GM23338 (cell line): ENCODE results near the gene HPS4. TPM values are rescaled to one million over a fixed set of nuclear protein-coding genes. Genes with fewer than 3 reads are reported as not detected.

Experiments
- ATAC-seq: fragments of 200-7000 bp; cut with Tn5 transposase; 3 replicates; pipeline ENCODE4 v1.9.1; 2020
- DNase-seq: peaks from one replicate; pipeline ENCODE4 v3.0.0-alpha.2; 2015; ENCODE audit warnings: low spot score
- H2AFZ ChIP-seq: fragments of 200-600 bp; sonication (generic); 2 replicates; pipeline ENCODE4 v1.8.0; 2016; ENCODE audit warnings: antibody characterized with exemption, mild to moderate bottlenecking, moderate library complexity
- H3F3A ChIP-seq: fragments of 200-600 bp; sonication (generic); replicated peaks from 2 replicates; pipeline ENCODE4 v1.8.0; 2017; ENCODE audit warnings: antibody characterized with exemption, mixed run types, low read depth
- H3K27ac ChIP-seq: fragments of 200-600 bp; sonication (generic); 2 replicates; pipeline ENCODE4 v1.6.1; 2016; ENCODE audit warnings: low read depth
- H3K27me3 ChIP-seq: fragments of 200-600 bp; sonication (generic); 2 replicates; pipeline ENCODE4 v1.8.0; 2016; ENCODE audit warnings: mild to moderate bottlenecking, mixed run types, moderate library complexity; ENCODE audit not compliant: insufficient read depth
- H3K36me3 ChIP-seq: fragments of 200-600 bp; sonication (generic); 2 replicates; pipeline ENCODE4 v1.8.0; 2016; ENCODE audit warnings: mild to moderate bottlenecking; ENCODE audit not compliant: insufficient read depth
- H3K4me1 ChIP-seq: fragments of 200-600 bp; sonication (generic); 2 replicates; pipeline ENCODE4 v1.8.0; 2016; ENCODE audit warnings: mild to moderate bottlenecking, moderate library complexity; ENCODE audit not compliant: insufficient read depth
- H3K4me2 ChIP-seq: fragments of 200-600 bp; sonication (generic); 2 replicates; pipeline ENCODE4 v1.7.1; 2017; ENCODE audit warnings: mixed run types
- H3K4me3 ChIP-seq: fragments of 200-600 bp; sonication (generic); 2 replicates; pipeline ENCODE4 v1.6.1; 2016; ENCODE audit warnings: mixed run types
- H3K79me2 ChIP-seq: fragments of 200-600 bp; sonication (generic); replicated peaks from 2 replicates; pipeline ENCODE4 v1.8.0; 2017; ENCODE audit warnings: mild to moderate bottlenecking; ENCODE audit not compliant: insufficient read depth
- H3K9me2 ChIP-seq: fragments of 200-600 bp; sonication (generic); 2 replicates; pipeline ENCODE4 v1.8.0; 2017; ENCODE audit not compliant: insufficient read depth
- H4K20me1 ChIP-seq: fragments of 200-600 bp; sonication (generic); replicated peaks from 2 replicates; pipeline ENCODE4 v1.8.0; 2017; ENCODE audit warnings: mild to moderate bottlenecking; ENCODE audit not compliant: insufficient read depth
- H3K27ac Mint-ChIP-seq: 2 replicates; pipeline ENCODE4 v1.8.0; 2020; ENCODE audit warnings: inconsistent platforms, mild to moderate bottlenecking, moderate library complexity, mixed read lengths
- H3K27me3 Mint-ChIP-seq: 3 replicates; pipeline ENCODE4 v1.8.0; 2022; ENCODE audit warnings: low read depth, mild to moderate bottlenecking, moderate library complexity, mixed read lengths, inconsistent platforms; ENCODE audit not compliant: insufficient read depth, poor library complexity
- H3K36me3 Mint-ChIP-seq: 3 replicates; pipeline ENCODE4 v1.8.0; 2021; ENCODE audit warnings: low read depth, mild to moderate bottlenecking, inconsistent platforms, moderate library complexity, mixed read lengths
- H3K4me1 Mint-ChIP-seq: 3 replicates; pipeline ENCODE4 v1.8.0; 2020; ENCODE audit warnings: mild to moderate bottlenecking, inconsistent platforms, mixed read lengths
- H3K4me3 Mint-ChIP-seq: 3 replicates; pipeline ENCODE4 v1.8.0; 2021; ENCODE audit warnings: moderate library complexity, mild to moderate bottlenecking, inconsistent platforms, mixed read lengths
- H3K9me3 Mint-ChIP-seq: 3 replicates; pipeline ENCODE4 v1.8.0; 2020; ENCODE audit warnings: moderate library complexity, mild to moderate bottlenecking, inconsistent platforms, mixed read lengths
- CREB1 ChIP-seq: fragments of 250-450 bp; sonication (Bioruptor Pico); IDR thresholded peaks from 2 replicates; pipeline ENCODE4 v1.5.0; 2020; ENCODE audit warnings: low read depth, mild to moderate bottlenecking, moderate library complexity
- CTCF ChIP-seq, 2 experiments: fragments of 200-600 bp in 1 of 2; sonication (generic) in 1 of 2; conservative IDR thresholded peaks; 2 replicates each; pipeline versions ENCODE4 v1.5.1 to v1.6.1; 2016 to 2017; ENCODE audit warnings: antibody characterized with exemption in 2 of 2, low read depth in 2 of 2, mild to moderate bottlenecking in 2 of 2, moderate library complexity in 1 of 2
- ETS1 ChIP-seq: IDR thresholded peaks from 2 replicates; pipeline ENCODE4 v1.6.1; 2016; ENCODE audit warnings: antibody characterized with exemption
- EZH2 ChIP-seq: fragments of 200-600 bp; sonication (generic); IDR thresholded peaks from one replicate; pipeline ENCODE4 v1.8.0; 2017; ENCODE audit warnings: antibody characterized with exemption, mild to moderate bottlenecking, low read depth; ENCODE audit not compliant: unreplicated experiment
- EZH2phosphoT487 ChIP-seq: fragments of 200-600 bp; sonication (generic); IDR thresholded peaks from one replicate; pipeline ENCODE4 v1.8.1; 2018; ENCODE audit warnings: antibody characterized with exemption; ENCODE audit not compliant: unreplicated experiment
- JUNB ChIP-seq: IDR thresholded peaks from one replicate; pipeline ENCODE4 v1.6.1; 2016; ENCODE audit warnings: antibody characterized with exemption; ENCODE audit not compliant: unreplicated experiment
- NANOG ChIP-seq: IDR thresholded peaks from 2 replicates; pipeline ENCODE4 v1.6.1; 2016; ENCODE audit warnings: antibody characterized with exemption, borderline replicate concordance
- POLR2AphosphoS5 ChIP-seq: IDR thresholded peaks from 2 replicates; pipeline ENCODE4 v1.6.1; 2016; ENCODE audit warnings: antibody characterized with exemption, low read depth
- REST ChIP-seq: IDR thresholded peaks from one replicate; pipeline ENCODE4 v1.6.1; 2018; ENCODE audit warnings: antibody characterized with exemption; ENCODE audit not compliant: unreplicated experiment
- STAT1 ChIP-seq: IDR thresholded peaks from one replicate; pipeline ENCODE4 v1.6.1; 2016; ENCODE audit warnings: antibody characterized with exemption; ENCODE audit not compliant: unreplicated experiment
- ZNF114 ChIP-seq: fragments of 250-450 bp; sonication (Bioruptor Pico); IDR thresholded peaks from 2 replicates; pipeline ENCODE4 v1.5.0; 2020; ENCODE audit warnings: mild to moderate bottlenecking, moderate library complexity
- ZNF331 ChIP-seq: fragments of 250-450 bp; sonication (Bioruptor Pico); IDR thresholded peaks from 2 replicates; pipeline ENCODE4 v1.5.0; 2020; ENCODE audit warnings: low read depth, mild to moderate bottlenecking, moderate library complexity
- polyA plus RNA-seq: library from polyadenylated mRNA; unstranded; fragments of >200 nt; fragmentation: Nextera tagmentation; extraction: Ambion mirVana; gene quantifications from 2 replicates; pipeline ENCODE4 v1.2.1, GENCODE V29; 2016
- total RNA-seq: library from RNA; depleted of rRNA; stranded (reverse); fragments of >200 nt; shearing (Covaris generic); gene quantifications from 2 replicates; pipeline ENCODE4 v1.2.3, GENCODE V29; 2014

The HPS4 gene
- total and polyA plus RNA-seq, 2 experiments from 2014 or later, result 20.3 to 49.4 TPM

- TF ChIP-seq REST, result no peak
- TF ChIP-seq ZNF114 (CRISPR knock-in tag), result no peak
Measured at GRCh38 chr22:26410386-26410785, 73.2 kb downstream of the HPS4 start (continued).

GRCh38 chr22:26409719-26410335 is 73.8 kb downstream of the HPS4 start:
- no peaks in the 10 kb centered on the region for H3K4me1 ChIP-seq
- no peak for ATAC-seq
- H3K36me3 ChIP-seq, result no peaks in the 10 kb centered on the region
- no peaks in the 10 kb centered on the region for H4K20me1 ChIP-seq
- no peaks in the 10 kb centered on the region for H3F3A ChIP-seq
- 0 out of 2 replicates have a peak, but pooled peaks cover 4% of the 10 kb centered on the region for H3K9me2 ChIP-seq
- no peak overlapping the region for H2AFZ ChIP-seq
- Mint-ChIP-seq H3K27me3 (no peaks in the 10 kb centered on the region), H3K36me3 (no peaks in the 10 kb centered on the region), H3K4me1 (peaks cover 8% of the 10 kb centered on the region), H3K27ac (no peak overlapping the region), H3K4me3 (no peak overlapping the region), H3K9me3 (no peaks in the 10 kb centered on the region)
- no peak overlapping the region for H3K4me3 ChIP-seq
- no peaks in the 10 kb centered on the region for H3K27me3 ChIP-seq
- H3K79me2 ChIP-seq, result no peaks in the 10 kb centered on the region
- no peak overlapping the region for H3K4me2 ChIP-seq
- no peak overlapping the region for H3K27ac ChIP-seq
- no peak for DNase-seq
- TF ChIP-seq CTCF (conservative IDR thresholded peaks at IDR 0.05; ENCODE audit: low read depth in 2 of 2) (no peak), ETS1 (no peak), STAT1 (no peak), EZH2phosphoT487 (no peak), CREB1 (no peak), ZNF331 (CRISPR knock-in tag) (no peak), POLR2AphosphoS5 (no peak), ZNF114 (CRISPR knock-in tag) (no peak), REST (no peak), NANOG (no peak), EZH2 (no peak), JUNB (no peak)
